ENCODE measurements around the gene NDUFS6.

Gene NDUFS6

DNA sequence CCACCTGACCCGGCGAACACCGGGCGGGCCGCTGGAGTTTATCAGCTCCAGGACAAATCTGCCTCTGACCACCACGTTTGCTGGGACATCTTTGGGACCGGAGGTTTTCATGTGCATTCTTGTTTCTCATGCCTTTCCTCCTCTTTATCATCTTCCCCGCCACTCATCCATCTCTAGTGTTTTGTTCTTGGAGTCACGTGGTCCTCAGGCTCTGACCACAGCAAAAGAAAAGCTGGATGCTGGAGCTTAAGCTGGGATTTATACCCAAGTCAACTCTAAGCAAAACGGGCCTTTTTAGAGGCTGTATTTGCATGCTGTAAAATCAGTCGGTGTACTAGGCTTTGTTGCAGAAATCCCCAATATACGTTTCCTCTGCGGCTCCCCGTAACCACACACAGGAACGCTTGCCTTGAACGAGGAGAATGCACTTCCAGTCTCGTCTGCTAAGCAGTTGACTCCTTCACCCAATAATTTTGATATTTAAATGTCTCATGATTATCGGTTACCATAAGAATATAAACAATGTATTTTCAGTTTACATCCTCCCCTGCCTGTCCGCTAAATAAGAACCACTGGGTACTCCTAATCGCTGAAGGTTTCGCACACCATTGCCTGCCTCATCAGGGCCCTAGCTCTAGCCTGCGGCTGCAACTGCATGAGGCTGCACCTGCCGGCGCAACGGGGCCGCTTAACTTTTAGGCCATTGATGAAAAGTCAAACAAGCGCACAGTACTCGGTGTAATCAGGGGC is 560 bp upstream of the NDUFS6 start:
- TF ChIP-seq, protein P1, sequence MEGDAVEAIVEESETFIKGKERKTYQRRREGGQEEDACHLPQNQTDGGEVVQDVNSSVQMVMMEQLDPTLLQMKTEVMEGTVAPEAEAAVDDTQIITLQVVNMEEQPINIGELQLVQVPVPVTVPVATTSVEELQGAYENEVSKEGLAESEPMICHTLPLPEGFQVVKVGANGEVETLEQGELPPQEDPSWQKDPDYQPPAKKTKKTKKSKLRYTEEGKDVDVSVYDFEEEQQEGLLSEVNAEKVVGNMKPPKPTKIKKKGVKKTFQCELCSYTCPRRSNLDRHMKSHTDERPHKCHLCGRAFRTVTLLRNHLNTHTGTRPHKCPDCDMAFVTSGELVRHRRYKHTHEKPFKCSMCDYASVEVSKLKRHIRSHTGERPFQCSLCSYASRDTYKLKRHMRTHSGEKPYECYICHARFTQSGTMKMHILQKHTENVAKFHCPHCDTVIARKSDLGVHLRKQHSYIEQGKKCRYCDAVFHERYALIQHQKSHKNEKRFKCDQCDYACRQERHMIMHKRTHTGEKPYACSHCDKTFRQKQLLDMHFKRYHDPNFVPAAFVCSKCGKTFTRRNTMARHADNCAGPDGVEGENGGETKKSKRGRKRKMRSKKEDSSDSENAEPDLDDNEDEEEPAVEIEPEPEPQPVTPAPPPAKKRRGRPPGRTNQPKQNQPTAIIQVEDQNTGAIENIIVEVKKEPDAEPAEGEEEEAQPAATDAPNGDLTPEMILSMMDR (conservative IDR thresholded peaks at IDR 0.05): no peak
- TF ChIP-seq ZFX (IDR thresholded peaks at IDR 0.05): no peak
- H3K27ac ChIP-seq: peak overlapping the region; percentile 98

DNA sequence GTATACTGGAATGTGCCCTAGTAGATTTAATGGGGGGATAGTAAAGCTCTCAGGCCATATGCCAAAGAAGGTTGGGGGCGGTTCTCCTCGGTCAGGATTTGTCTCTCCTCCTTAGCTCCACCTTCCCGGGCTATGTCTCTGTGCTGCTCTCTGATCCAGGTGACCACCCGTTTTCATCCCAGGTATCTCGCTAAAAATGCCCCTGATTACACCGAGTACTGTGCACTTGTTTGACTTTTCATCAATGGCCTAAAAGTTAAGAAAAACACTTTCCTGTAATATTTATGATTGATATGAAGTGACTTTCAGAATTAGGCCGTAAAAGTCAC is 724 bp downstream of the NDUFS6 start:
- peak overlapping the region; percentile 98 for H3K27ac ChIP-seq
- TF ChIP-seq, protein P1 (conservative IDR thresholded peaks at IDR 0.05): no peak
- TF ChIP-seq ZFX (IDR thresholded peaks at IDR 0.05): no peak

- TF ChIP-seq, protein P1 (conservative IDR thresholded peaks at IDR 0.05): no peak
- TF ChIP-seq ZFX (IDR thresholded peaks at IDR 0.05): no peak
- H3K27ac ChIP-seq: no peak overlapping the region
These were observed 2.0 kb downstream of the NDUFS6 start for GRCh38 chr5:1803192-1803591.

DNA sequence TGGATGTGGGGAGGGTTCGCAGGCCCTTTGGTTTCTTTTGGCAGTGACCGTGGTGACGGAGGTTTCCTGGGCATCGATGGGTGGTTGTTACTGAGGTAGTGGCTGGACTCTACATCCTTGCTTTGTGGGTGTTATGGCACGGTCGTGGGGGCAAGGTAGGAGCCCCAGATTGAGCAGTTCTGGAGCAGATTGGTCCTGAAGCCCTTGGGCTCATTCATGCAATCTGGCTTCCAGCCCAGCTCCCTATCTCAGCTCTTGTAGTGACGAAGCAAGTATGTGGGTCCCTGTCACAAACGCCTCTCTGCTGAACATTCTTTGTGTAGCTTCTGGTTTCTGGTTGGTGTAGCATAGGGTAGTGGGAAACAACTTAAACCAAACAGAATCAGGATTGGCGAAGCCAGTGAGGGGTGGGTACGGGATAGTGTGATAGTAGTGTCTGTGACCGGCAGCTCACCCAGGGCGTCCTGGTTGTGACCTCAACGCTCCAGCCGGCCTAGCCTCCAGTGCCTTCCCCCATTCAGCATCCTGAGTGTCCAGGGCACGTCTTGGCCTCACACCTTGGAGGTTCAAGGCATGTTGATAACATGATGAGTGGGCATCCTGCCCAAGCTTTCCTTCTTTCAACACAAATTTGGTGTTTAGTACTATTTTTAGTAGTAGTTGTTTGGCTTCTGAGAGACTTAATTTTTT is 2.9 kb downstream of the NDUFS6 start:
- TF ChIP-seq, protein P1 (conservative IDR thresholded peaks at IDR 0.05): no peak
- TF ChIP-seq ZFX (IDR thresholded peaks at IDR 0.05): no peak
- no peak overlapping the region for H3K27ac ChIP-seq

GRCh38 chr5:1805326-1805725 is 4.1 kb downstream of the NDUFS6 start:
- TF ChIP-seq, protein P1 (conservative IDR thresholded peaks at IDR 0.05): no peak
- no peak for TF ChIP-seq ZFX (IDR thresholded peaks at IDR 0.05)
- no peak overlapping the region for H3K27ac ChIP-seq

DNA sequence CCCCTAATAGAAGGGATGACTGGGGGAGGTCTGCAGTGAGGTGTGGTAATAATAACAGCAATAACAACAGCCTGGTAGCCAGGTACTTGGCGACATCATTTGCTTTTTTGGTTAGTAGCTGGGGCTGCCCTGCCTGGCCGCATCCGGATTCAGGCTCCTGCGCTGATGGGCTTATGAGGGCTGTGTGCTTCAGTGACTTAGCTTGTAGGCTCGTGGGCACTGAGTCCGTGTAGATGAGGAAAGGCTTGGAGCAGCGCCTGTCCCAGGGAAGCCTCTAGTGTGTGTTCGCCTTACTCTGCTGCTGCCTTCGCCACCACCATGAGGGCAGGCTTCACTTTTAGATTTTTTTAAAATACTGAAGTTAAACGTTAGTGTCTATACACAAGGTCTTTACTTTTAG is 4.5 kb downstream of the NDUFS6 start:
- no peak for TF ChIP-seq ZFX (IDR thresholded peaks at IDR 0.05)
- TF ChIP-seq, protein P1 (conservative IDR thresholded peaks at IDR 0.05): no peak
- no peak overlapping the region for H3K27ac ChIP-seq

- H3K27ac ChIP-seq: no peak overlapping the region
- TF ChIP-seq ZFX (IDR thresholded peaks at IDR 0.05): no peak
- TF ChIP-seq, protein P1 (conservative IDR thresholded peaks at IDR 0.05): no peak
These were observed 5.0 kb downstream of the NDUFS6 start for GRCh38 chr5:1806199-1806598.
